Ascending aorta (tissue), 2 donors: ENCODE measurements around the gene LMO1. TPM values are rescaled to one million over a fixed set of nuclear protein-coding genes. Genes with fewer than 3 reads are reported as not detected.

Experiments
- DNase-seq, 2 donors: peaks; one replicate each; pipeline ENCODE4 v3.0.0-alpha.2; 2019; ENCODE audit warnings: low spot score in 2 of 2
- H3K27ac ChIP-seq, 2 donors: fragments of 200-600 bp; sonication (generic); one replicate each; pipeline ENCODE4 v1.5.1; 2016 to 2017; ENCODE audit warnings: mild to moderate bottlenecking in 1 of 2
- H3K27me3 ChIP-seq: fragments of 200-600 bp; sonication (generic); one replicate; pipeline ENCODE4 v1.5.1; 2017
- H3K36me3 ChIP-seq, 2 donors: fragments of 200-600 bp; sonication (generic); one replicate each; pipeline ENCODE4 v1.5.1; 2016
- H3K4me1 ChIP-seq, 2 donors: fragments of 200-600 bp; sonication (generic); one replicate each; pipeline ENCODE4 v1.5.1; 2016 to 2017; ENCODE audit warnings: mild to moderate bottlenecking in 1 of 2
- H3K4me3 ChIP-seq, 2 donors: fragments of 200-600 bp; sonication (generic); one replicate each; pipeline ENCODE4 v1.5.1; 2016 to 2017; ENCODE audit warnings: mild to moderate bottlenecking in 1 of 2
- H3K9me3 ChIP-seq, 2 donors: fragments of 200-600 bp; sonication (generic); one replicate each; pipeline ENCODE4 v1.5.1; 2016
- intact Hi-C: fragments of 100-400 bp; cut with DNase I; formaldehyde crosslinking; loops from one replicate; pipeline ENCODE4 v1.15.1; 2023
- total RNA-seq: library from RNA; depleted of rRNA; stranded (reverse); fragments of >200 nt; gene quantifications from one replicate; pipeline ENCODE4 v1.1.0, GENCODE V29; 2016
- TF ChIP-seq, protein P1 (sequence below), 3 experiments: fragments of 200-600 bp in 2 of 3; fragments of 450-650 bp in 1 of 3; sonication (generic) in 2 of 3; IDR thresholded peaks; one replicate each; pipeline ENCODE4 v1.5.1; 2016 to 2019; ENCODE audit warnings: antibody characterized with exemption in 3 of 3, mild to moderate bottlenecking in 1 of 3, moderate library complexity in 1 of 3

The LMO1 gene
- total RNA-seq, 1 donor from 2014 or later: not detected

GRCh38 chr11:8190431-8190830 lies 73.2 kb downstream of the LMO1 start:
- TF ChIP-seq, protein P1, sequence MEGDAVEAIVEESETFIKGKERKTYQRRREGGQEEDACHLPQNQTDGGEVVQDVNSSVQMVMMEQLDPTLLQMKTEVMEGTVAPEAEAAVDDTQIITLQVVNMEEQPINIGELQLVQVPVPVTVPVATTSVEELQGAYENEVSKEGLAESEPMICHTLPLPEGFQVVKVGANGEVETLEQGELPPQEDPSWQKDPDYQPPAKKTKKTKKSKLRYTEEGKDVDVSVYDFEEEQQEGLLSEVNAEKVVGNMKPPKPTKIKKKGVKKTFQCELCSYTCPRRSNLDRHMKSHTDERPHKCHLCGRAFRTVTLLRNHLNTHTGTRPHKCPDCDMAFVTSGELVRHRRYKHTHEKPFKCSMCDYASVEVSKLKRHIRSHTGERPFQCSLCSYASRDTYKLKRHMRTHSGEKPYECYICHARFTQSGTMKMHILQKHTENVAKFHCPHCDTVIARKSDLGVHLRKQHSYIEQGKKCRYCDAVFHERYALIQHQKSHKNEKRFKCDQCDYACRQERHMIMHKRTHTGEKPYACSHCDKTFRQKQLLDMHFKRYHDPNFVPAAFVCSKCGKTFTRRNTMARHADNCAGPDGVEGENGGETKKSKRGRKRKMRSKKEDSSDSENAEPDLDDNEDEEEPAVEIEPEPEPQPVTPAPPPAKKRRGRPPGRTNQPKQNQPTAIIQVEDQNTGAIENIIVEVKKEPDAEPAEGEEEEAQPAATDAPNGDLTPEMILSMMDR (IDR thresholded peaks at IDR 0.05): no peak
- Histone ChIP-seq H3K9me3 (no peaks in the 10 kb centered on the region), H3K36me3 (no peaks in the 10 kb centered on the region), H3K27me3 (no peaks in the 10 kb centered on the region), H3K4me3 (no peak overlapping the region), H3K4me1 (no peaks in the 10 kb centered on the region), H3K27ac (no peak overlapping the region)
- intact Hi-C loops: no loop called here
- no peak for DNase-seq

DNA sequence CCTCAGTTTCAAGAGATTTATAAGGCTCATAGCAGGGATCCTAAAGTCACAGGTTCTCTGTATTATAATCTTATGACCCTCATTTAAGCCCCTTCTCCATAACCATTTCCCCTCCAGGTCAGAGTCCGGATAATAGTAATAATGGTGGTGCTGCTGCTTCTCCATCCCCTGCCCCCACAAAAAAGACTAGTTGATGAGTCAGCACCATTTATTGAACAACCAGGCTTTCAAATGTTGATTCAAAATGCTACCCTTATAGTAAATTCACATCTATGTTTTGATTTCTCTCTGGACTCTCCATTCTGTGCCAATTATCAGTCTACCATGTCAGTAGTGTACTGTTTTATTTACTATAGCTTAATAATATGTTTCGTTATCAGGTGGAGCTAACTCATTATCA lies 77.2 kb downstream of the LMO1 start:
- no peak overlapping the region for H3K4me3 ChIP-seq
- no peaks in the 10 kb centered on the region for H3K4me1 ChIP-seq
- DNase-seq: no peak
- no peaks in the 10 kb centered on the region for H3K9me3 ChIP-seq
- no peak overlapping the region for H3K27ac ChIP-seq
- no peaks in the 10 kb centered on the region for H3K27me3 ChIP-seq
- TF ChIP-seq, protein P1 (IDR thresholded peaks at IDR 0.05): no peak
- intact Hi-C loops: no loop called here
- no peaks in the 10 kb centered on the region for H3K36me3 ChIP-seq

DNA sequence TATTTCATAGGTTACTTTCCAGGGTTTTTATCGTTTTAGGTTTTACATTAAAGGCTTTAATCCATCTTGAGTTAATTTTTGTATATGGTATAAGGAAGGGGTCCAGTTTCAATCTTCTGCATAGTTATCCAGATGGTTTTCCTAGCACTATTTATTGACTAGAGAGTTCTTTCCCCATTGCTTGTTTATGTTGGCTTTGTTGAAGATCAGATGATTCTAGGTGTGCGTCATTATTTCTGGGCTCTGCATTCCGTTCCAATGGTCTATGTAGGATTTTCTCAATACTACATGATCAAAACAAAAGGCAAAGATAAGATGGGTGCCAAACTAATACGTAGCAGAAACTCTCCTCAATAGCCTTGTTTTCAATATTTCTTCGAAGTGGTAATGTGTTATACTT lies 80.6 kb downstream of the LMO1 start:
- Histone ChIP-seq H3K27ac (no peak overlapping the region), H3K9me3 (no peaks in the 10 kb centered on the region), H3K27me3 (no peaks in the 10 kb centered on the region), H3K4me1 (no peaks in the 10 kb centered on the region), H3K36me3 (no peaks in the 10 kb centered on the region), H3K4me3 (no peak overlapping the region)
- intact Hi-C loops: no loop called here
- no peak for DNase-seq
- TF ChIP-seq, protein P1 (IDR thresholded peaks at IDR 0.05): no peak

DNA sequence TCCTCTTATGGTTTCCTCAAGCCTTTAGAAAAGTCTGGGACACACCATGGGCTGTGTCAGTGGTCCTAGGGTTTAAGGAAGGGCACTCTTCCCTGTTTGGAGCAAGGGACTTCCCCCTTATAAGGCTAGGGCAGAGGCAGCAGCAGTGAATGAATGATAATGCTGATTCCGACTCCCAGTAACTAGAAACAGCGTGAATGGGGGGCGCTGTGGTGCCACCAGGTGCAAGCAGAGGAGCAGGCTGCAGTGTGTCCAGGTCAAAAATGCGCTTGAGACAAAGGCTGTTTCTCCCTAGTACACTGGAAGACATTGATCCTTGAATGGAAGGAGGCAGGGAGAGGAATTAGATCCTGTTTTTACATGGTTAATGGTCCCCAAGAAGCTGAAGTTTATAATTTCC lies 83.2 kb downstream of the LMO1 start:
- Histone ChIP-seq H3K36me3 (no peaks in the 10 kb centered on the region), H3K9me3 (no peaks in the 10 kb centered on the region), H3K27me3 (no peaks in the 10 kb centered on the region), H3K4me3 (no peak overlapping the region), H3K4me1 (no peaks in the 10 kb centered on the region), H3K27ac (no peak overlapping the region)
- DNase-seq: no peak
- TF ChIP-seq, protein P1 (IDR thresholded peaks at IDR 0.05): no peak
- intact Hi-C loops: no loop called here

GRCh38 chr11:8178297-8178696 lies 85.4 kb downstream of the LMO1 start:
- DNase-seq: no peak
- Histone ChIP-seq H3K9me3 (no peaks in the 10 kb centered on the region), H3K4me3 (no peak overlapping the region), H3K27me3 (no peaks in the 10 kb centered on the region), H3K4me1 (no peaks in the 10 kb centered on the region), H3K36me3 (no peaks in the 10 kb centered on the region), H3K27ac (no peak overlapping the region)
- TF ChIP-seq, protein P1 (IDR thresholded peaks at IDR 0.05): no peak
- intact Hi-C loops: no loop called here

- Histone ChIP-seq H3K4me3 (no peak overlapping the region), H3K9me3 (no peaks in the 10 kb centered on the region), H3K27me3 (no peaks in the 10 kb centered on the region), H3K4me1 (no peaks in the 10 kb centered on the region), H3K36me3 (no peaks in the 10 kb centered on the region), H3K27ac (no peak overlapping the region)
- no peak for DNase-seq
- intact Hi-C loops: no loop called here
- TF ChIP-seq, protein P1 (IDR thresholded peaks at IDR 0.05): no peak
These were observed 86.5 kb downstream of the LMO1 start for GRCh38 chr11:8177136-8177535.
